ENCODE measurements around the gene ATP8A2. TPM values are rescaled to one million over a fixed set of nuclear protein-coding genes. Genes with fewer than 3 reads are reported as not detected.

The ATP8A2 gene
- under 1 TPM; 0.43 to 0.68 (median 0.59) TPM for total RNA-seq
- total RNA-seq (2013): 0.52 TPM

GRCh38 chr13:25371875-25372283, at the start of gene ATP8A2:
ATP8A2 (plus strand) TSS chr13:25371974; CDS start chr13:25372213, 239 bp downstream.
- no peak for DNase-seq
- Histone ChIP-seq H3K36me3 (ENCODE audit: control insufficient read depth, insufficient read depth, low read length) (no peaks in the 10 kb centered on the region), H3K4me1 (ENCODE audit: control insufficient read depth, insufficient read depth, low read length) (peaks cover 2% of the 10 kb centered on the region), H3K9me3 (ENCODE audit: control insufficient read depth, insufficient read depth, low read length) (no peaks in the 10 kb centered on the region), H3K27ac (ENCODE audit: low read length) (no peak within 1 kb of the TSS), H3K27me3 (ENCODE audit: control insufficient read depth, insufficient read depth, low read length) (peaks cover 30% of the 10 kb centered on the region), H3K4me3 (ENCODE audit: low read length) (no peak within 1 kb of the TSS)
- Mint-ChIP-seq H3K9me3 (no peaks in the 10 kb centered on the region), H3K36me3 (no peaks in the 10 kb centered on the region), H3K27ac (no peak within 1 kb of the TSS), H3K4me3 (peak within 1 kb of the TSS; percentile 1), H3K4me1 (no peaks in the 10 kb centered on the region), H3K27me3 (ENCODE audit: low read depth in 2 of 2) (peaks cover 43 to 84% of the 10 kb centered on the region in 2 donors)
- no peak for ATAC-seq
- intact Hi-C loops (cut with micrococcal nuclease): no loop called here
- 1% methylated on average over 58 of the region's 58 CpGs for WGBS (ENCODE audit: insufficient coverage)
- TF ChIP-seq, protein P1, sequence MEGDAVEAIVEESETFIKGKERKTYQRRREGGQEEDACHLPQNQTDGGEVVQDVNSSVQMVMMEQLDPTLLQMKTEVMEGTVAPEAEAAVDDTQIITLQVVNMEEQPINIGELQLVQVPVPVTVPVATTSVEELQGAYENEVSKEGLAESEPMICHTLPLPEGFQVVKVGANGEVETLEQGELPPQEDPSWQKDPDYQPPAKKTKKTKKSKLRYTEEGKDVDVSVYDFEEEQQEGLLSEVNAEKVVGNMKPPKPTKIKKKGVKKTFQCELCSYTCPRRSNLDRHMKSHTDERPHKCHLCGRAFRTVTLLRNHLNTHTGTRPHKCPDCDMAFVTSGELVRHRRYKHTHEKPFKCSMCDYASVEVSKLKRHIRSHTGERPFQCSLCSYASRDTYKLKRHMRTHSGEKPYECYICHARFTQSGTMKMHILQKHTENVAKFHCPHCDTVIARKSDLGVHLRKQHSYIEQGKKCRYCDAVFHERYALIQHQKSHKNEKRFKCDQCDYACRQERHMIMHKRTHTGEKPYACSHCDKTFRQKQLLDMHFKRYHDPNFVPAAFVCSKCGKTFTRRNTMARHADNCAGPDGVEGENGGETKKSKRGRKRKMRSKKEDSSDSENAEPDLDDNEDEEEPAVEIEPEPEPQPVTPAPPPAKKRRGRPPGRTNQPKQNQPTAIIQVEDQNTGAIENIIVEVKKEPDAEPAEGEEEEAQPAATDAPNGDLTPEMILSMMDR (IDR thresholded peaks at IDR 0.05): no peak

DNA sequence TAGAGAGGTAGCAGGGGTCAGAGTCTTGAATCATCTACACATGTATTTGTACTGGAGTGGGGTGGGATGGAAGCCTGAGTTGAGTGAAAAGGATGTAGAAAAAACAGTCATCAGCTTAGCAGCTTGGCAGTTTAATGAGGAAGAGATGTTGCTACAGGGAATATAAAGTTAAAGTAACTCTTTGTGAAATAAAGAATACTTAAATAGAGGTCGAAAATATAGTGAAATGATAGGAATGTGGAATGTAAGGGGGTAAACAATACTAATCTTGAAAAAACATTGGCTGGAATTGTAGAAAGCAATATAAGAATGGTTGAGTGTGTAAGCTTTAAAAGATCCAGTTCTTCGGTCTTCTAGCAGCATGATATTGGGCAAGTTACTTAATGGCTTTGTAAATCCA, 47.7 kb upstream of the ATP8A2 start:
- H3K4me3 Mint-ChIP-seq: no peak overlapping the region
- no peaks in the 10 kb centered on the region for H3K9me3 Mint-ChIP-seq
- H3K36me3 Mint-ChIP-seq: peaks cover 11% of the 10 kb centered on the region
- intact Hi-C loops (cut with micrococcal nuclease): no loop called here
- TF ChIP-seq, protein P1 (IDR thresholded peaks at IDR 0.05): no peak
- Histone ChIP-seq H3K27me3 (ENCODE audit: control insufficient read depth, insufficient read depth, low read length) (no peaks in the 10 kb centered on the region), H3K27ac (ENCODE audit: low read length) (no peak overlapping the region), H3K4me1 (ENCODE audit: control insufficient read depth, insufficient read depth, low read length) (no peaks in the 10 kb centered on the region), H3K36me3 (ENCODE audit: control insufficient read depth, insufficient read depth, low read length) (peaks cover 78% of the 10 kb centered on the region), H3K9me3 (ENCODE audit: control insufficient read depth, insufficient read depth, low read length) (no peaks in the 10 kb centered on the region), H3K4me3 (ENCODE audit: low read length) (no peak overlapping the region)
- no peak overlapping the region for H3K27ac Mint-ChIP-seq
- no peak for ATAC-seq
- no peaks in the 10 kb centered on the region for H3K4me1 Mint-ChIP-seq
- H3K27me3 Mint-ChIP-seq (ENCODE audit: low read depth in 2 of 2): no peaks in the 10 kb centered on the region
- WGBS (ENCODE audit: insufficient coverage): 93% methylated on average over 1 of the region's 2 CpGs
- DNase-seq: no peak

GRCh38 chr13:25329706-25330105, 42.1 kb upstream of the ATP8A2 start:
- H3K27me3 ChIP-seq (ENCODE audit: control insufficient read depth, insufficient read depth, low read length): no peaks in the 10 kb centered on the region
- H3K4me1 ChIP-seq (ENCODE audit: control insufficient read depth, insufficient read depth, low read length): no peaks in the 10 kb centered on the region
- Mint-ChIP-seq H3K4me1 (no peaks in the 10 kb centered on the region), H3K27ac (no peak overlapping the region), H3K9me3 (no peaks in the 10 kb centered on the region), H3K36me3 (peaks cover 19% of the 10 kb centered on the region), H3K27me3 (ENCODE audit: low read depth in 2 of 2) (no peaks in the 10 kb centered on the region), H3K4me3 (no peak overlapping the region)
- ATAC-seq (no peak), DNase-seq (no peak)
- H3K27ac ChIP-seq (ENCODE audit: low read length): no peak overlapping the region
- H3K9me3 ChIP-seq (ENCODE audit: control insufficient read depth, insufficient read depth, low read length): no peaks in the 10 kb centered on the region
- 95% methylated on average over 4 of the region's 4 CpGs for WGBS (ENCODE audit: insufficient coverage)
- H3K36me3 ChIP-seq (ENCODE audit: control insufficient read depth, insufficient read depth, low read length): peaks cover 86% of the 10 kb centered on the region
- H3K4me3 ChIP-seq (ENCODE audit: low read length): no peak overlapping the region
- intact Hi-C loops (cut with micrococcal nuclease): no loop called here
- TF ChIP-seq, protein P1 (IDR thresholded peaks at IDR 0.05): no peak

DNA sequence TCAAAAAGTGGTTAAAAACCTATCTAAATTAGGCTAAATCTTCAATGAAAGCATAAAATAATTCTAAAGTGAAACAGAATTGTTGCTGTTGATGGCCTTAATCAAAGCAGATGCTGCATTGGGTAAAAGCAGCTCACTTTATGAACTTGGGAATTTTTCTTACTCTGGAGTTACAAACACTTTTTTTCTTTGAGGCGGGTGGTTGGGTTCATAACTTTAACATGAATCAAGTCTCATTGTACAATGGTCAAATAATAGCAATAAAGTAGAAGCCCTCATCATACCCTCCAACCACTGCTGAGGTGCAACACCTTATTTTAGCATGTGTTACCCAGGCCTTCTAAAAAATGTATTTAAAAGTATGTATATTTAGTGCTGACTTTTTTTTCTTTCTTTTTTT, 41.2 kb upstream of the ATP8A2 start:
- Mint-ChIP-seq H3K9me3 (no peaks in the 10 kb centered on the region), H3K27me3 (ENCODE audit: low read depth in 2 of 2) (no peaks in the 10 kb centered on the region), H3K27ac (no peak overlapping the region), H3K4me3 (no peak overlapping the region), H3K4me1 (no peaks in the 10 kb centered on the region), H3K36me3 (peaks cover 17% of the 10 kb centered on the region)
- Histone ChIP-seq H3K36me3 (ENCODE audit: control insufficient read depth, insufficient read depth, low read length) (peaks cover 83% of the 10 kb centered on the region), H3K27me3 (ENCODE audit: control insufficient read depth, insufficient read depth, low read length) (no peaks in the 10 kb centered on the region), H3K27ac (ENCODE audit: low read length) (no peak overlapping the region), H3K4me3 (ENCODE audit: low read length) (no peak overlapping the region), H3K9me3 (ENCODE audit: control insufficient read depth, insufficient read depth, low read length) (no peaks in the 10 kb centered on the region), H3K4me1 (ENCODE audit: control insufficient read depth, insufficient read depth, low read length) (no peaks in the 10 kb centered on the region)
- ATAC-seq (no peak), DNase-seq (no peak)
- WGBS (ENCODE audit: insufficient coverage): 100% methylated on average over 1 of the region's 1 CpG
- intact Hi-C loops (cut with micrococcal nuclease): no loop called here
- TF ChIP-seq, protein P1 (IDR thresholded peaks at IDR 0.05): no peak

All from natural killer cell (primary cell).